Measurements from ENCODE around the gene NAV2.

GRCh38 chr11:19789245-19789644, 76.6 kb downstream of the NAV2 start:
- TF ChIP-seq CTCF (conservative IDR thresholded peaks at IDR 0.05; ENCODE audit: low read depth in 2 of 2) (no peak), EZH2phosphoT487 (IDR thresholded peaks at IDR 0.05; ENCODE audit: unreplicated experiment) (no peak), EZH2 (IDR thresholded peaks at IDR 0.05; ENCODE audit: low read depth, unreplicated experiment) (no peak), POLR2AphosphoS5 (IDR thresholded peaks at IDR 0.05; ENCODE audit: low read depth) (no peak), CREB1 (CRISPR knock-in tag; IDR thresholded peaks at IDR 0.05; ENCODE audit: low read depth) (no peak), STAT1 (IDR thresholded peaks at IDR 0.05; ENCODE audit: unreplicated experiment) (no peak), ZNF331 (CRISPR knock-in tag; IDR thresholded peaks at IDR 0.05; ENCODE audit: low read depth) (no peak), JUNB (IDR thresholded peaks at IDR 0.05; ENCODE audit: unreplicated experiment) (no peak), NANOG (IDR thresholded peaks at IDR 0.05; ENCODE audit: borderline replicate concordance) (no peak), ZNF114 (CRISPR knock-in tag; IDR thresholded peaks at IDR 0.05) (no peak)
- TF ChIP-seq, protein P1, sequence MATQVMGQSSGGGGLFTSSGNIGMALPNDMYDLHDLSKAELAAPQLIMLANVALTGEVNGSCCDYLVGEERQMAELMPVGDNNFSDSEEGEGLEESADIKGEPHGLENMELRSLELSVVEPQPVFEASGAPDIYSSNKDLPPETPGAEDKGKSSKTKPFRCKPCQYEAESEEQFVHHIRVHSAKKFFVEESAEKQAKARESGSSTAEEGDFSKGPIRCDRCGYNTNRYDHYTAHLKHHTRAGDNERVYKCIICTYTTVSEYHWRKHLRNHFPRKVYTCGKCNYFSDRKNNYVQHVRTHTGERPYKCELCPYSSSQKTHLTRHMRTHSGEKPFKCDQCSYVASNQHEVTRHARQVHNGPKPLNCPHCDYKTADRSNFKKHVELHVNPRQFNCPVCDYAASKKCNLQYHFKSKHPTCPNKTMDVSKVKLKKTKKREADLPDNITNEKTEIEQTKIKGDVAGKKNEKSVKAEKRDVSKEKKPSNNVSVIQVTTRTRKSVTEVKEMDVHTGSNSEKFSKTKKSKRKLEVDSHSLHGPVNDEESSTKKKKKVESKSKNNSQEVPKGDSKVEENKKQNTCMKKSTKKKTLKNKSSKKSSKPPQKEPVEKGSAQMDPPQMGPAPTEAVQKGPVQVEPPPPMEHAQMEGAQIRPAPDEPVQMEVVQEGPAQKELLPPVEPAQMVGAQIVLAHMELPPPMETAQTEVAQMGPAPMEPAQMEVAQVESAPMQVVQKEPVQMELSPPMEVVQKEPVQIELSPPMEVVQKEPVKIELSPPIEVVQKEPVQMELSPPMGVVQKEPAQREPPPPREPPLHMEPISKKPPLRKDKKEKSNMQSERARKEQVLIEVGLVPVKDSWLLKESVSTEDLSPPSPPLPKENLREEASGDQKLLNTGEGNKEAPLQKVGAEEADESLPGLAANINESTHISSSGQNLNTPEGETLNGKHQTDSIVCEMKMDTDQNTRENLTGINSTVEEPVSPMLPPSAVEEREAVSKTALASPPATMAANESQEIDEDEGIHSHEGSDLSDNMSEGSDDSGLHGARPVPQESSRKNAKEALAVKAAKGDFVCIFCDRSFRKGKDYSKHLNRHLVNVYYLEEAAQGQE (IDR thresholded peaks at IDR 0.05; ENCODE audit: unreplicated experiment) = no peak
- TF ChIP-seq, protein P2, sequence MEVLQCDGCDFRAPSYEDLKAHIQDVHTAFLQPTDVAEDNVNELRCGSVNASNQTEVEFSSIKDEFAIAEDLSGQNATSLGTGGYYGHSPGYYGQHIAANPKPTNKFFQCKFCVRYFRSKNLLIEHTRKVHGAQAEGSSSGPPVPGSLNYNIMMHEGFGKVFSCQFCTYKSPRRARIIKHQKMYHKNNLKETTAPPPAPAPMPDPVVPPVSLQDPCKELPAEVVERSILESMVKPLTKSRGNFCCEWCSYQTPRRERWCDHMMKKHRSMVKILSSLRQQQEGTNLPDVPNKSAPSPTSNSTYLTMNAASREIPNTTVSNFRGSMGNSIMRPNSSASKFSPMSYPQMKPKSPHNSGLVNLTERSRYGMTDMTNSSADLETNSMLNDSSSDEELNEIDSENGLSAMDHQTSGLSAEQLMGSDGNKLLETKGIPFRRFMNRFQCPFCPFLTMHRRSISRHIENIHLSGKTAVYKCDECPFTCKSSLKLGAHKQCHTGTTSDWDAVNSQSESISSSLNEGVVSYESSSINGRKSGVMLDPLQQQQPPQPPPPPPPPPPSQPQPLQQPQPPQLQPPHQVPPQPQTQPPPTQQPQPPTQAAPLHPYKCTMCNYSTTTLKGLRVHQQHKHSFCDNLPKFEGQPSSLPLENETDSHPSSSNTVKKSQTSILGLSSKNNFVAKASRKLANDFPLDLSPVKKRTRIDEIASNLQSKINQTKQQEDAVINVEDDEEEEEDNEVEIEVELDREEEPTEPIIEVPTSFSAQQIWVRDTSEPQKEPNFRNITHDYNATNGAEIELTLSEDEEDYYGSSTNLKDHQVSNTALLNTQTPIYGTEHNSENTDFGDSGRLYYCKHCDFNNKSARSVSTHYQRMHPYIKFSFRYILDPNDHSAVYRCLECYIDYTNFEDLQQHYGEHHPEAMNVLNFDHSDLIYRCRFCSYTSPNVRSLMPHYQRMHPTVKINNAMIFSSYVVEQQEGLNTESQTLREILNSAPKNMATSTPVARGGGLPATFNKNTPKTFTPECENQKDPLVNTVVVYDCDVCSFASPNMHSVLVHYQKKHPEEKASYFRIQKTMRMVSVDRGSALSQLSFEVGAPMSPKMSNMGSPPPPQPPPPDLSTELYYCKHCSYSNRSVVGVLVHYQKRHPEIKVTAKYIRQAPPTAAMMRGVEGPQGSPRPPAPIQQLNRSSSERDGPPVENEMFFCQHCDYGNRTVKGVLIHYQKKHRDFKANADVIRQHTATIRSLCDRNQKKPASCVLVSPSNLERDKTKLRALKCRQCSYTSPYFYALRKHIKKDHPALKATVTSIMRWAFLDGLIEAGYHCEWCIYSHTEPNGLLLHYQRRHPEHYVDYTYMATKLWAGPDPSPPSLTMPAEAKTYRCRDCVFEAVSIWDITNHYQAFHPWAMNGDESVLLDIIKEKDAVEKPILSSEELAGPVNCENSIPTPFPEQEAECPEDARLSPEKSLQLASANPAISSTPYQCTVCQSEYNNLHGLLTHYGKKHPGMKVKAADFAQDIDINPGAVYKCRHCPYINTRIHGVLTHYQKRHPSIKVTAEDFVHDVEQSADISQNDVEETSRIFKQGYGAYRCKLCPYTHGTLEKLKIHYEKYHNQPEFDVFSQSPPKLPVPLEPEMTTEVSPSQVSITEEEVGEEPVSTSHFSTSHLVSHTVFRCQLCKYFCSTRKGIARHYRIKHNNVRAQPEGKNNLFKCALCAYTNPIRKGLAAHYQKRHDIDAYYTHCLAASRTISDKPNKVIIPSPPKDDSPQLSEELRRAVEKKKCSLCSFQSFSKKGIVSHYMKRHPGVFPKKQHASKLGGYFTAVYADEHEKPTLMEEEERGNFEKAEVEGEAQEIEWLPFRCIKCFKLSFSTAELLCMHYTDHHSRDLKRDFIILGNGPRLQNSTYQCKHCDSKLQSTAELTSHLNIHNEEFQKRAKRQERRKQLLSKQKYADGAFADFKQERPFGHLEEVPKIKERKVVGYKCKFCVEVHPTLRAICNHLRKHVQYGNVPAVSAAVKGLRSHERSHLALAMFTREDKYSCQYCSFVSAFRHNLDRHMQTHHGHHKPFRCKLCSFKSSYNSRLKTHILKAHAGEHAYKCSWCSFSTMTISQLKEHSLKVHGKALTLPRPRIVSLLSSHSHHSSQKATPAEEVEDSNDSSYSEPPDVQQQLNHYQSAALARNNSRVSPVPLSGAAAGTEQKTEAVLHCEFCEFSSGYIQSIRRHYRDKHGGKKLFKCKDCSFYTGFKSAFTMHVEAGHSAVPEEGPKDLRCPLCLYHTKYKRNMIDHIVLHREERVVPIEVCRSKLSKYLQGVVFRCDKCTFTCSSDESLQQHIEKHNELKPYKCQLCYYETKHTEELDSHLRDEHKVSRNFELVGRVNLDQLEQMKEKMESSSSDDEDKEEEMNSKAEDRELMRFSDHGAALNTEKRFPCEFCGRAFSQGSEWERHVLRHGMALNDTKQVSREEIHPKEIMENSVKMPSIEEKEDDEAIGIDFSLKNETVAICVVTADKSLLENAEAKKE (CRISPR knock-in tag; IDR thresholded peaks at IDR 0.05) = no peak
- TF ChIP-seq, protein P3, sequence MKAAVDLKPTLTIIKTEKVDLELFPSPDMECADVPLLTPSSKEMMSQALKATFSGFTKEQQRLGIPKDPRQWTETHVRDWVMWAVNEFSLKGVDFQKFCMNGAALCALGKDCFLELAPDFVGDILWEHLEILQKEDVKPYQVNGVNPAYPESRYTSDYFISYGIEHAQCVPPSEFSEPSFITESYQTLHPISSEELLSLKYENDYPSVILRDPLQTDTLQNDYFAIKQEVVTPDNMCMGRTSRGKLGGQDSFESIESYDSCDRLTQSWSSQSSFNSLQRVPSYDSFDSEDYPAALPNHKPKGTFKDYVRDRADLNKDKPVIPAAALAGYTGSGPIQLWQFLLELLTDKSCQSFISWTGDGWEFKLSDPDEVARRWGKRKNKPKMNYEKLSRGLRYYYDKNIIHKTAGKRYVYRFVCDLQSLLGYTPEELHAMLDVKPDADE (IDR thresholded peaks at IDR 0.05) = no peak

Measured in GM23338 (cell line).